ENCODE measurements around the gene BCCIP.

The BCCIP gene

GRCh38 chr10:125797994-125798662, 25.2 kb upstream of the BCCIP start:
- DNase-seq (ENCODE audit: low read depth in 2 of 2), result no peak

- DNase-seq (ENCODE audit: low read depth in 2 of 2), result no peak
Measured at GRCh38 chr10:125799451-125800182, 23.7 kb upstream of the BCCIP start.

GRCh38 chr10:125801574-125801973, 21.8 kb upstream of the BCCIP start:
- no peak for DNase-seq (ENCODE audit: low read depth in 2 of 2)

GRCh38 chr10:125802131-125802530, 21.2 kb upstream of the BCCIP start:
- DNase-seq (ENCODE audit: low read depth in 2 of 2), result no peak

GRCh38 chr10:125802739-125803138, 20.6 kb upstream of the BCCIP start:
- DNase-seq (ENCODE audit: low read depth in 2 of 2), result no peak

- DNase-seq (ENCODE audit: low read depth in 2 of 2), result no peak
Measured at GRCh38 chr10:125808047-125808446, 15.3 kb upstream of the BCCIP start.

- no peak for DNase-seq (ENCODE audit: low read depth in 2 of 2)
Measured at GRCh38 chr10:125811251-125811650, 12.1 kb upstream of the BCCIP start.

GRCh38 chr10:125812128-125812750, 11.1 kb upstream of the BCCIP start:
- DNase-seq (ENCODE audit: low read depth in 2 of 2), result no peak

- no peak for DNase-seq (ENCODE audit: low read depth in 2 of 2)
Measured at GRCh38 chr10:125815764-125816163, 7.6 kb upstream of the BCCIP start.

GRCh38 chr10:125816548-125816947, 6.8 kb upstream of the BCCIP start:
- DNase-seq (ENCODE audit: low read depth in 2 of 2), result no peak

GRCh38 chr10:125817337-125817946, 5.9 kb upstream of the BCCIP start:
- DNase-seq (ENCODE audit: low read depth in 2 of 2), result no peak

GRCh38 chr10:125820701-125821100, 2.6 kb upstream of the BCCIP start:
- no peak for DNase-seq (ENCODE audit: low read depth in 2 of 2)

GRCh38 chr10:125823663-125824251, 411 bp downstream of the BCCIP start:
- DNase-seq (ENCODE audit: low read depth in 2 of 2), result no peak

- DNase-seq (ENCODE audit: low read depth in 2 of 2), result no peak
Measured at GRCh38 chr10:125824736-125825135, 1.4 kb downstream of the BCCIP start.

GRCh38 chr10:125827133-125827532, 3.8 kb downstream of the BCCIP start:
- DNase-seq (ENCODE audit: low read depth in 2 of 2), result no peak

GRCh38 chr10:125828311-125828710, 5.0 kb downstream of the BCCIP start:
- DNase-seq (ENCODE audit: low read depth in 2 of 2), result no peak

- DNase-seq (ENCODE audit: low read depth in 2 of 2), result no peak
Measured at GRCh38 chr10:125836746-125837145, 13.4 kb downstream of the BCCIP start.

GRCh38 chr10:125838802-125839575, 15.6 kb downstream of the BCCIP start:
- DNase-seq (ENCODE audit: low read depth in 2 of 2), result no peak

- DNase-seq (ENCODE audit: low read depth in 2 of 2), result no peak
Measured at GRCh38 chr10:125840406-125840805, 17.1 kb downstream of the BCCIP start.

- no peak for DNase-seq (ENCODE audit: low read depth in 2 of 2)
Measured at GRCh38 chr10:125840955-125841354, 17.6 kb downstream of the BCCIP start.

- no peak for DNase-seq (ENCODE audit: low read depth in 2 of 2)
Measured at GRCh38 chr10:125843603-125844329, 20.4 kb downstream of the BCCIP start.
